NOMO-1 (cell line): ENCODE measurements around the gene KRT1.
"Not testable (repeated sequence)": the region's sequence is repeated elsewhere in the genome, so short reads cannot be mapped to it uniquely, and the experiment has no call there.

Source experiments
- DNase-seq, 2 experiments: peaks; one replicate each; lab custom pipeline; 2025; ENCODE audit not compliant: unreplicated experiment in 2 of 2; lab: John Stamatoyannopoulos, UW

KRT1 gene

GRCh38 chr12:52680363-52680762 lies at the start of gene KRT1:
TSS of gene KRT1 (minus strand) at chr12:52680407. CDS start at chr12:52680348, 59 bp downstream.
- no peak for DNase-seq

GRCh38 chr12:52729147-52729546 lies 48.9 kb upstream of the KRT1 start:
- DNase-seq: no peak

- DNase-seq: no peak
These were observed 48.2 kb upstream of the KRT1 start for GRCh38 chr12:52728374-52728773.

- no peak for DNase-seq
These were observed 46.8 kb upstream of the KRT1 start for GRCh38 chr12:52727037-52727436.

GRCh38 chr12:52726451-52726850 lies 46.2 kb upstream of the KRT1 start:
- DNase-seq: no peak

GRCh38 chr12:52724384-52724783 lies 44.2 kb upstream of the KRT1 start:
- no peak for DNase-seq

GRCh38 chr12:52722680-52723079 lies 42.5 kb upstream of the KRT1 start:
- no peak for DNase-seq

GRCh38 chr12:52721838-52722470 lies 41.7 kb upstream of the KRT1 start:
- DNase-seq: no peak

GRCh38 chr12:52720365-52720886 lies 40.2 kb upstream of the KRT1 start:
- no peak for DNase-seq

- DNase-seq: no peak
These were observed 35.9 kb upstream of the KRT1 start for GRCh38 chr12:52716061-52716460.

GRCh38 chr12:52715416-52715815 lies 35.2 kb upstream of the KRT1 start:
- DNase-seq: no peak

GRCh38 chr12:52714887-52715281 lies 34.7 kb upstream of the KRT1 start:
- DNase-seq: no peak

GRCh38 chr12:52713960-52714886 lies 34.0 kb upstream of the KRT1 start:
- no peak for DNase-seq

GRCh38 chr12:52712122-52712521 lies 31.9 kb upstream of the KRT1 start:
- not testable (repeated sequence) for DNase-seq

GRCh38 chr12:52710730-52711129 lies 30.5 kb upstream of the KRT1 start:
- peak; percentile 13 to 63 for DNase-seq

GRCh38 chr12:52708010-52708409 lies 27.8 kb upstream of the KRT1 start:
- no peak for DNase-seq

- DNase-seq: no peak
These were observed 24.3 kb upstream of the KRT1 start for GRCh38 chr12:52704464-52704863.

- no peak for DNase-seq
These were observed 23.7 kb upstream of the KRT1 start for GRCh38 chr12:52703878-52704277.

GRCh38 chr12:52703424-52703823 lies 23.2 kb upstream of the KRT1 start, which contains the start of gene KRT77:
TSS of gene KRT77 (minus strand) at chr12:52703524. CDS start at chr12:52703434, 90 bp downstream.
- DNase-seq: no peak

GRCh38 chr12:52702338-52702737 lies 22.1 kb upstream of the KRT1 start:
- DNase-seq: no peak

- DNase-seq: no peak
These were observed 21.1 kb upstream of the KRT1 start for GRCh38 chr12:52701281-52701680.

- DNase-seq: no peak
These were observed 19.8 kb upstream of the KRT1 start for GRCh38 chr12:52699960-52700359.
